ENCODE measurements around the gene FBLN1. TPM values are rescaled to one million over a fixed set of nuclear protein-coding genes. Genes with fewer than 3 reads are reported as not detected.

The FBLN1 gene
- polyA plus RNA-seq, 1 experiment: 1,033 TPM

GRCh38 chr22:45551310-45552016 is 48.8 kb downstream of the FBLN1 start:
- TF ChIP-seq, protein P1, sequence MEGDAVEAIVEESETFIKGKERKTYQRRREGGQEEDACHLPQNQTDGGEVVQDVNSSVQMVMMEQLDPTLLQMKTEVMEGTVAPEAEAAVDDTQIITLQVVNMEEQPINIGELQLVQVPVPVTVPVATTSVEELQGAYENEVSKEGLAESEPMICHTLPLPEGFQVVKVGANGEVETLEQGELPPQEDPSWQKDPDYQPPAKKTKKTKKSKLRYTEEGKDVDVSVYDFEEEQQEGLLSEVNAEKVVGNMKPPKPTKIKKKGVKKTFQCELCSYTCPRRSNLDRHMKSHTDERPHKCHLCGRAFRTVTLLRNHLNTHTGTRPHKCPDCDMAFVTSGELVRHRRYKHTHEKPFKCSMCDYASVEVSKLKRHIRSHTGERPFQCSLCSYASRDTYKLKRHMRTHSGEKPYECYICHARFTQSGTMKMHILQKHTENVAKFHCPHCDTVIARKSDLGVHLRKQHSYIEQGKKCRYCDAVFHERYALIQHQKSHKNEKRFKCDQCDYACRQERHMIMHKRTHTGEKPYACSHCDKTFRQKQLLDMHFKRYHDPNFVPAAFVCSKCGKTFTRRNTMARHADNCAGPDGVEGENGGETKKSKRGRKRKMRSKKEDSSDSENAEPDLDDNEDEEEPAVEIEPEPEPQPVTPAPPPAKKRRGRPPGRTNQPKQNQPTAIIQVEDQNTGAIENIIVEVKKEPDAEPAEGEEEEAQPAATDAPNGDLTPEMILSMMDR (IDR thresholded peaks at IDR 0.05; ENCODE audit: insufficient read depth, low read depth, low read length): no peak
- ChIA-PET CTCF (interaction anchor here (0.9 to 6.7 kb wide), 10 partner anchors 8 to 284 kb away, joined by 3 to 83 read pairs (median 7); partner anchors contain the start of gene FBLN1), POLR2A (no interaction called here)
- Histone ChIP-seq H3K27me3 (ENCODE audit: control insufficient read depth, insufficient read depth, low read length) (no peaks in the 10 kb centered on the region), H3K4me3 (ENCODE audit: low read depth, low read length) (no peak overlapping the region), H3K36me3 (ENCODE audit: control insufficient read depth, insufficient read depth, low read length) (peaks cover 61% of the 10 kb centered on the region)
- DNase-seq (ENCODE audit: low read depth): no peak

- peaks cover 57% of the 10 kb centered on the region for H3K36me3 ChIP-seq (ENCODE audit: control insufficient read depth, insufficient read depth, low read length)
- ChIA-PET CTCF (interaction anchor here (0.9 to 6.7 kb wide), 17 partner anchors 9 to 305 kb away, joined by 3 to 83 read pairs (median 5); partner anchors contain the start of gene FBLN1), POLR2A (no interaction called here)
- TF ChIP-seq, protein P1 (IDR thresholded peaks at IDR 0.05; ENCODE audit: insufficient read depth, low read depth, low read length): no peak
- no peaks in the 10 kb centered on the region for H3K27me3 ChIP-seq (ENCODE audit: control insufficient read depth, insufficient read depth, low read length)
- no peak for DNase-seq (ENCODE audit: low read depth)
- H3K4me3 ChIP-seq (ENCODE audit: low read depth, low read length): no peak overlapping the region
Observed at GRCh38 chr22:45552017-45552411, 49.3 kb downstream of the FBLN1 start.

- TF ChIP-seq, protein P1 (IDR thresholded peaks at IDR 0.05; ENCODE audit: insufficient read depth, low read depth, low read length): peak; percentile 62
- CTCF ChIA-PET: interaction anchor here (0.6 to 6.7 kb wide), 26 partner anchors 11 to 306 kb away, joined by 3 to 83 read pairs (median 4); partner anchors contain the start of gene FBLN1
- H3K27me3 ChIP-seq (ENCODE audit: control insufficient read depth, insufficient read depth, low read length): no peaks in the 10 kb centered on the region
- peaks cover 57% of the 10 kb centered on the region for H3K36me3 ChIP-seq (ENCODE audit: control insufficient read depth, insufficient read depth, low read length)
- POLR2A ChIA-PET: no interaction called here
- H3K4me3 ChIP-seq (ENCODE audit: low read depth, low read length): no peak overlapping the region
- peak; percentile 79 for DNase-seq (ENCODE audit: low read depth)
Observed at GRCh38 chr22:45552580-45553350, 50.1 kb downstream of the FBLN1 start.

GRCh38 chr22:45553351-45554039 is 50.8 kb downstream of the FBLN1 start:
- H3K36me3 ChIP-seq (ENCODE audit: control insufficient read depth, insufficient read depth, low read length): peaks cover 57% of the 10 kb centered on the region
- peak; percentile 54 for DNase-seq (ENCODE audit: low read depth)
- TF ChIP-seq, protein P1 (IDR thresholded peaks at IDR 0.05; ENCODE audit: insufficient read depth, low read depth, low read length): peak; percentile 95
- no peak overlapping the region for H3K4me3 ChIP-seq (ENCODE audit: low read depth, low read length)
- H3K27me3 ChIP-seq (ENCODE audit: control insufficient read depth, insufficient read depth, low read length): no peaks in the 10 kb centered on the region
- POLR2A ChIA-PET: no interaction called here
- CTCF ChIA-PET: interaction anchor here (0.6 to 6.7 kb wide), 28 partner anchors 10 to 1612 kb away, joined by 3 to 83 read pairs (median 3); partner anchors contain the start of gene FBLN1

Measured in BJ (cell line).